COLO668 (cell line): ENCODE results near the gene C10orf67.
"Not testable (repeated sequence)": the region's sequence is repeated elsewhere in the genome, so short reads cannot be mapped to it uniquely, and the experiment has no call there.

Experiments used
- DNase-seq: peaks from one replicate; lab custom pipeline; 2025; ENCODE audit not compliant: unreplicated experiment; lab: John Stamatoyannopoulos, UW

C10orf67 gene

DNA sequence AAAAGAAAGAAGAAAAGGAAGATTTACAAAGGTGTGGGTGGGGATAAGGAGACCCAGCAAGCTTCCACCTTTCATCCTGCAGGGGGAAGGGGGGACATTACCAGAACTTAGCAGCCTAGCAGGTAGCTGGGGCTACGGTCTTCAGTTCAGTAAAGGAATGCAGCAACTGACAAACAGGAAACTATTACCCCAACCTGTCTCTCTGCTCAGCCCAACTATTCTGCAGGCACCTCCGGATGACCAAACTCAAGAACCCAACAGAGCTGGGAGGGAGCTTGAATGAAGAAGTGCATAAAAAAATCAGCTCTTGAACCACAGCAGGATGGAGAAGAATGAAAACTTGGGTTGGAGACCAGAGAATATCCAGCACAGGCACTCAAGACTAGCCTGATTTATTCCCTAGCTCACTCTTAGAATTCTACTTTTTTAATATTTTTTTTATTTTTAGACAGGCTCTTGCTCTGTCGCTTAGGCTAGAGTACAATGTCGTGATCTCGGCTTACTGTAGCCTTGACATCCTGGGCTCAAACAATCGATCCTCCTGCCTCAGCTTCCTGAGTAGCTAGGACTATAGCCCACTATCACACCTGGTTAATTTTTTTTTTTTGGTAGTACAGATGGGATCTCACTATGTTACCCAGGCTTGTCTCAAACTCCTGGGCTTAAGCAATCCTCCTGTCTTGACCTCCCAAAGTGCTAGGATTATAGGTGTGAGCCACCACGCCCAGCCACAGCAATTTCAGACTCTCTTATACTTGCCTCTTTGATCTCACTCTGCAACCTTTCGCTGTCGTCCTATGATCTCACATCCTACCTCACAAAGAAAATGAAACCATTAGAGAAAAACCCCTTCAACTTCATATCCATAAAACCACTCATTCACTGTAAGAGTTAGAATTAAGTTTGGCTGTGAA lies 18.5 kb upstream of the C10orf67 start:
- no peak for DNase-seq

GRCh38 chr10:23362069-23362830 lies 17.7 kb upstream of the C10orf67 start:
- DNase-seq = no peak

GRCh38 chr10:23361665-23362064 lies 17.1 kb upstream of the C10orf67 start:
- no peak for DNase-seq

DNA sequence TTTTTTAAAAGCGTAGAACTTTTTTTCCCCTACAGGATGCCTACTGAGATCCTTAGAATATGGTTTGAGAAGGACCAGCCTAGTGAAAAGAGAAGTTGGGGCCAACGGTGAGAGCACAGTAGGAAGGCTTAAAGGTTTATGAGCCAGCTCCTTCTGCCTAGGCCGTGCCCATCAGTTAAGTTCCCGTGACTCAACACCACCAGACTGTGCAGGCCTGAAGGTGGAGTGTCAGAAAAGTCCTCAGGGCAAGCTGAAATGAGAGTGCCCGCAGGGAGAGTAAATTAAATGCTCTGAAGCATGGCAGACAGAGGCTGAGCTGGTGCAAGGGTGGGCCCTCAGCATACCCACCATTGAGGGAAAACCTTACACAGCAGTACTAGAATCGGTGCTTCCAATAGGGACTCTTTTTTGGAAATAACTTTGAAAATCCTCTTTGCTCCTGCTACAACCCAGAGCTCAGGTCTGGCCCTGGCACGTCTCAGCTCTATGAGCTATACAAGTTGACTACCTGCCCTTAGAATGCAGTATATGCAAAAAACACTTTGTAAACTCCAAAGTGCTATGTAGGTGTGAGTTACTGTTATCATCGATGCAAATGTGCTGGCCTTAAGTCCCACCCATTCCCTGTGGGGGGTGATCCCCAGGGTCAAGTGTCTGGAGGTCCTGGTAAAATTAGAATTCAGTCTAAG lies 15.2 kb upstream of the C10orf67 start:
- DNase-seq = no peak

GRCh38 chr10:23358357-23358756 lies 13.8 kb upstream of the C10orf67 start:
- DNase-seq = no peak

- DNase-seq = no peak
Measured at GRCh38 chr10:23354630-23355279, 10.2 kb upstream of the C10orf67 start.

DNA sequence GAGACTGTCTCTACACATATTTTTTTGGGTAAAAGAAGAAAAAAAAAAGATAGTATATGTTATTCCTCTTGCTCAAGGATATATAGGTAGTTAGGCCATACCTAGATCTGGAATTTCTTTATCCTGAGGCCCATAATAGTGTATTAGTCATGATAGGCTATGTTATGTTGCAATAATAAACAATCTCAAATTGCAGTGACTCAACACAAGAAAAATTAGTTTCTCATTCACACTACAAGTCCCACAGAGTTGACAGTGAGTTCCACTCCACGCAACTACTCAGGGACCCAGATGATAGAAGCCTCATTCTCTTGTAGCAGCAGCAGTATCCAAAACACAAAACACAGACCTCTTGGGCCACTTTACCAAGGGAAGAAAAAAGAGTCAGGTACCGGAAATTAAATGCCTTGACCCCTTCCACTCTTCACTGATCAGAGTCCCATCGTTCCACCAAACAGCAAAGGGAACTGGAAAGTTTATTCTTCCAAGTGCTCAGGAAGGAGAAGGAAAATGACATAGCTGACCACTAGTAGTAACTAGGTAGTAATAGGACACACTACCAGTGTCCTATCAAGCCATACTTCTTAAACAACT lies 7.4 kb upstream of the C10orf67 start:
- DNase-seq = no peak

DNA sequence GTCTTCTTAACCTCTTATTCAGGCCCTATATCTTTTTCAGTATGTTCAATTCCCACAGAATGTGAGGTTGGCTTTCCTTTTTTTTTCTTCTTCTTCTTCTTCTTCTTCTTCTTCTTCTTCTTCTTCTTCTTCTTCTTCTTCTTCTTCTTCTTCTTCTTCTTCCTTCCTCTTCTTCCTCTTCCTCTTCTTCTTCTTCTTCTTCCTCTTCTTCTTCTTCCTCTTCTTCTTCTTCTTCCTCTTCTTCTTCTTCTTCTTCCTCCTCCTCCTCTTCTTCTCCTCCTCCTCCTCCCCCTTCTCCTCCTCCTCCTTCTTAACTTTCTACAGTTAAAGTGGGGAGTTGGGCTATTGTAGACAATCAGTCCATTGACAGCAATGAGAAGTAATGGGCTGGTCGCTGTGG lies 6.1 kb upstream of the C10orf67 start:
- DNase-seq = not testable (repeated sequence)

DNA sequence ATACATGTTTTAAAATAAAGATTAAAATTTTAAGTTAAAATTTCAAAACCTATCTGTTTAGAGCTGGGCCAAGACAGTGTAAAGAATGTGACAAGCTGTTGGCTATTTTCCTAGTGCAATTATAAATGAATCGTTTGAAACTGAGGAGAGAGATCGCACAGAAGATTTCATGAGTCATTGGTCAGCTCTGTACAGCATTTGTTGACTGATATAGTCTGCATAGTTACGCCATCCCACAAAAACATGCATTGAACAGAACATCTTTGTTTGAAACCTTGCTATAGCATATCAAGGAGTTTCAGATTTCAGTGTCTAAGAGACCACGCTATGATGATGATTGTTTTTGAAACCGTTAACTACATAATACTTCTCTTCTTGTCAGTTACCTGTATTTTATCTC lies 1.3 kb upstream of the C10orf67 start:
- peak; percentile 1 for DNase-seq

DNA sequence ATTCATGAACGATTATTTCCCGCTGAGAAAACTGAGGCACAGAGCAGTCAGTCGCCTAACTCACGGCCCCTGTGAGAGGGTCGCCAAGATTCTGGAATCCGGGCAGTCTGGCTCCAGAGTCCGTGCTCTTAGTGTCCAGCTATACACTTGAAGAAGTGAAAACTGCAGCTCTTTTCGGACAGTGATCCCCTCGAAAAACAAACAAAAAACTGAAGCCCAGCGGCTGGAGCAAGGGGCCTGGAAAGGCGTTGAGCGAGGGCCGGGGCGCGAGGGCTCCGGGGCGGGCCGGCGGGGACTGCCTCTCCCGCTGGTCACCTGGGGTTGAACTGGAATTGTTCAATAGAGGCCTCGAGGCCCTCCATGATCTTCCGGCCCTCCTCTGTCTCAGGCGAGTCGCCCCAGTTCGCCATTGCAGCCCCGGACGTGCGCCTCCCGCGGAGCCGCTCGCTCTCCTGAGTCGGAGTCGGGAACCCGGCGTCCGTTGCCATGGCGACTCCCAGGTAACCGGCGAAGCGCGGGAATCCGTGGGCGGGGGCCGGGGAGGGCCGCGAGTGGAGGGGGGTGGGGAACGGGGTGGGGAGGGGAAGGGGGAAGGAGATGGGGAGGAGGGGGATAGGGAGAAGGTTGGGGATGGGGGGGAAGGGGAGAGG lies 881 bp downstream of the C10orf67 start:
- DNase-seq = peak; percentile 61

DNA sequence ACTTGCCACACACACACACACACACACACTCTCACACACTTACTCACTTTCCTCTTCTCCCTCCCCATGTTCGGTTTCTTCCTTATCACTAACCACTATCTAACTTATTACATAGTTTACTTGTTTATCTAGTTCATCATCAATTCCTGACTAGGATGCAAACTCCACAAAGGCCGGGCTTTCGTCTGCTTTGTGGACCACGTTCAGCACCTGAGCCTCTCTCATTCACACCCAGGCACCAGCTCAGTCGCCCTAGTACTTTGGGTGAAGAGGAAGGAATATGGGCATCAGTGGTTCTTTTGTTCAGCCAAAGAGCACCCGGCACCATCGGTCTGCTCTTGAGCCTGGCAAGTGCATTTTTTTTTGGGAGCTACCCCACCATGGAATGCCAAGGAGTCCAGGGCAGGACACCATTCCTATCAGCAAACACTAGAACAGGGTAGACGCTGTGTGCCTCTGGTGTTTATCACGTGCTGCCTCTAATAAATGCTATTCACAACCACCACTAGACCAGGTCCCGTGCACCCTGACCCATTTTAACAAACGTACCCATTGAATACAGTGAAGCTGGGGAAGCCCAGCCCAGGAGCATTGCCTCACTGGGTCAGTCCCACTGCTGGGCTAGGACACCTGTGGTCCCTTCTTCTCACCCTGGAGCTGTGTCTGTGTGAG lies 2.2 kb downstream of the C10orf67 start:
- DNase-seq = no peak

DNA sequence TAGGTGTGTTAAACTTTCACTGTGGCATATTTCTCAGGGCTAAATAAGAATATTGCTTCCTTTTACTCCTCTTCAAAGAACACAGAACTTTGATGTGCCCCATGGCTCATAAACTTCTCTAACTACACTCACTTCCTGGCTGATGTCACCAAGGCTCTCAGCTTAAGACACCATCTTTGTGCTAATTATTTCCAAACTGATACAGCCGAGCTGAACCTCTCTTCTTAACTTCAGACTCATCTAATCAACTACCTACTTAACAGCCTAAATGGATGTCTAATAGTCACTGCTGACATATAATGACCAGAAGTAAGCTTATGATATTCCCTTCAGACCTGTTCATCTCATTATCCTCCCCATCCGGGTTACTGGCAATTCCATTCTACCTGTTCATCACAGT lies 3.6 kb downstream of the C10orf67 start:
- DNase-seq = no peak

DNA sequence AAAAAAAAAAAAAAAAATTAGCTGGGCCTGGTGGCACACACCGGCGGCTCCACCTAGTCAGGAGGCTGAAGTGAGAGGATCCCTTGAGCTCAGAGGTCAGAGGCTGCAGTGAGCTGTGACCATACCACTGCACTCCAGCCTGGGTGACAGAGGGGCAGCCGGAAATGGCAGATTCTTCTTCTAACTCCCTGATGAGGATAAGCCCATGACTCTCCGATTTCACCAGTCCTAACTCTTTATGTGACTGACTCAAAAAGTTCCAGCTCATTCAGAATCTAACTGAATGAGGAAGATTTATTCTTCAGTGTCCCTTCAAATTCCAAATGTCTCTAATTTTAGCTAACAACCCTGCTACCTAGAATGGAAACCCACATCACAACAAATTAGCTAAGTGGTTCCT lies 4.2 kb downstream of the C10orf67 start:
- DNase-seq = no peak

DNA sequence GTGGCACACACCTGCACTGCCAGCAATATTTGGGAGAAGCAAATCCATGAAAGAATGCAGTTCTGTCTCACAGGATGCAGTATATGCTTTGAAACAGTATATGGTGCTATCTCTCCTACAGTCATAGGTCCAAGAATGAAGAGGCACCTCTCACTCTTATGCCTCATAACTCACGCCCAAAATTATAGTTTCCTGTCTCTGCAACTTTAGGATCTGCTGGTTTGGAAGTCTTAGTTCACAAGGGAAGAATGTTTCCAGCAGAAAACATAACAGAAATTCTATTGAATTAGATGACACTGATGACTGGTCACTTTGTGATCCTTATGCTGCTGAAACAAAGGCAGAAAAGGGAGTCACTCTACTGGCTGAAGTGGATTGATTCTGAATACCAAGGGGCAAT lies 5.7 kb downstream of the C10orf67 start:
- no peak for DNase-seq

GRCh38 chr10:23338155-23338828 lies 6.3 kb downstream of the C10orf67 start:
- peak; percentile 10 for DNase-seq

DNA sequence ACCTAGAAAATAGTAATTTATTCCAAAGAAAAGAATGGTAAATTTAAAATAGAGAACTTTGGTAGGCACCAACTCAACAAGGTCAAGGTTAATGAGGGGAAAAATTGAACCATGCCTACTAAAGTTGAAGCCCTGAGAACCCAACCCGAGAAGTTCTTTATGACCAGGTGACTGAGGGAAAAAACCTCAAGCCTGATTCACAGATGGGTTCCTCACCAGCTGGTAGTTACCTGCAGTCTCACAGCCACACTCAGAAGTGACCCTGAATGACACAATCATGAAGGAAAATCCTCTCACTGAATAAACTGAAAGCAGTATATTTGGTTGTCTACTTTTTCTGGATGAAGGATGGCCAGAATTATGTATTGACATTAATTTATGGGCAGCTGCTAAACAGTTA lies 7.0 kb downstream of the C10orf67 start:
- DNase-seq = no peak

- no peak for DNase-seq
Measured at GRCh38 chr10:23331567-23332301, 12.9 kb downstream of the C10orf67 start.

DNA sequence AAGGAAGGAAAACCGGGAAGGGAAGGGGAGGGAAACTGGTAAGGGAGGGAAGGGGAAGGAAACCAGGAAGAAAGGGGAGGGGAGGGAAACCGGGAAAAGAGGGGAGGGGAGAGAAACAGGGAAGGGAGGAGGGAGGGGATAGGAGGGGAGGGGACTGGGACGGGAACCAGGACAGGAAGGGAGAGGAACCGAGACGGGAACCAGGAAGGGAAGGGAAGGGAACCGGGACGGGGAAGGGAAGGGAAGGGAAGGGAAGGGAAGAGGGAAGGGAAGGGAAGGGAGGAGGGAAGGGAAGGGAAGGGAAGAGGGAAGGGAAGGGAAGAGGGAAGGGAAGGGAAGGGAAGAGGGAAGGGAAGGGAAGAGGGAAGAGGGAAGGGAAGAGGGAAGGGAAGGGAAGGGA lies 13.6 kb downstream of the C10orf67 start:
- DNase-seq = no peak
